Measurements from ENCODE around the gene LRRC49. TPM values are rescaled to one million over a fixed set of nuclear protein-coding genes. Genes with fewer than 3 reads are reported as not detected.
"Not testable (repeated sequence)": the region's sequence is repeated elsewhere in the genome, so short reads cannot be mapped to it uniquely, and the experiment has no call there.

Gene LRRC49
- total and polyA plus RNA-seq, 10 of the 15 experiments (the other 5 are each of a cell fraction or from before 2014, with no cell fraction given) = 1.4 to 3.7 (median 2.9) TPM

DNA sequence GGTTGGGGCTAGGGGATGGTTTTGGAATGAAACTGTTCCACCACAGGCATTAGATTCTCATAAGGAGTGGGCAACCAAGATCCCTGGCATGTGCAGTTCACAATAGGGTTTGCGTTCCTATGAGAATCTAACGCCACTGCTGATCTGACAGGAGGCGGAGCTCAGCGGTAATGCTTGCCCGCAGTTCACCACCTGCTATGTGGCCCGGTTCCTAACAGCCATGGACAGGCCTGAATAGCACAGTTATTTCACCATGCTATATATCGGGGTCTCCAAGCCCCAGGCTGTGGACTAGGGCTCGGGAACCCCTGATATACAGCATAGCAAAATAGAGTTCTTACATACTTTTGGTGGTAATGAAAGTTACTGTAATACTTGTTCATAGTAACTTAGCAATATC lies 122.7 kb downstream of the LRRC49 start:
- CTCF ChIA-PET = no interaction called here
- intact Hi-C loops (cut with micrococcal nuclease; ENCODE audit: unreplicated experiment) = no loop called here
- no peak for FAIRE-seq

DNA sequence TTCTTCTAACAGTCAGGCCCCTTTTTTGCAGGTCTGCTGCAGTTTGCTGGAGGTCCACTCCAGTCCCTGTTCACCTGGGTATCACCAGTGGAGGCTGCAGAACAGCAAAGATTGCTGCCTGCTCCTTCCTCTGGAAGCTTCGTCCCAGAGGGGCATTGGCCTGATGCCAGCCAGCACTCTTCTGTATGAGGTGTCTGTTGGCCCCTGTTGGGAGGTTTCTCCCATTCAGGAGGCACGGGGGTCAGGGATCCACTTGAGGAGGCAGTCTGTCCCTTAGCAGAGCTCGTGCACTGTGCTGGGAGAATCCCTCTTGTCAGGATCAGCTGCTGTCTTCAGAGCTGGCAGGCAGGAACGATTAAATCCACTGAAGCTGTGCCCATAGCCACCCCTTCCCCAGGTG lies 138.6 kb downstream of the LRRC49 start:
- H3K27ac ChIP-seq (ENCODE audit: control insufficient read depth, insufficient read depth); FAIRE-seq; intact Hi-C loops (cut with micrococcal nuclease; ENCODE audit: unreplicated experiment); ATAC-seq; H2AFZ ChIP-seq (ENCODE audit: control insufficient read depth, low read depth, low read length); H3K4me2 ChIP-seq (ENCODE audit: control insufficient read depth, insufficient read depth); H3K36me3 ChIP-seq (ENCODE audit: control insufficient read depth in 2 of 2, insufficient read depth in 2 of 2, low read length in 1 of 2); H3K4me3 ChIP-seq; in situ Hi-C loops (cut with MboI); H3K79me2 ChIP-seq (ENCODE audit: control insufficient read depth, insufficient read depth, low read length); DNase-seq (ENCODE audit: low read depth, low spot score); CTCF ChIA-PET; H4K20me1 ChIP-seq (ENCODE audit: control insufficient read depth, insufficient read depth); SMC1A ChIA-PET (ENCODE audit: uncharacterized antibody, unreplicated experiment); H3K27me3 ChIP-seq (replicated peaks in 1 of 2; ENCODE audit: control insufficient read depth in 2 of 2, insufficient read depth in 2 of 2, low read length in 1 of 2); H3K9me3 ChIP-seq (replicated peaks; ENCODE audit: control insufficient read depth, insufficient read depth, low read length); BruUV-seq (replicated peaks); RAD21 ChIA-PET (ENCODE audit: unreplicated experiment); POLR2A ChIA-PET; H3K4me1 ChIP-seq (ENCODE audit: control insufficient read depth, insufficient read depth, low read length); H3K9ac ChIP-seq (ENCODE audit: control insufficient read depth, insufficient read depth, low read length): not testable (repeated sequence)
- 0% methylated on average over 4 of the region's 4 CpGs for WGBS (ENCODE audit: insufficient coverage, insufficient replicate concordance, low lambda C conversion rate, missing lambda C conversion rate)

More for the DNA sequence above, 122.7 kb downstream of the LRRC49 start:
- Histone ChIP-seq H4K20me1 (ENCODE audit: control insufficient read depth, insufficient read depth) (no peaks in the 10 kb centered on the region), H3K9me3 (replicated peaks; ENCODE audit: control insufficient read depth, insufficient read depth, low read length) (no peaks in the 10 kb centered on the region), H3K79me2 (ENCODE audit: control insufficient read depth, insufficient read depth, low read length) (no peaks in the 10 kb centered on the region), H3K27me3 (replicated peaks in 1 of 2; ENCODE audit: control insufficient read depth in 2 of 2, insufficient read depth in 2 of 2, low read length in 1 of 2) (no peaks in the 10 kb centered on the region), H3K9ac (ENCODE audit: control insufficient read depth, insufficient read depth, low read length) (no peak overlapping the region), H3K4me2 (ENCODE audit: control insufficient read depth, insufficient read depth) (no peak overlapping the region), H3K27ac (ENCODE audit: control insufficient read depth, insufficient read depth) (no peak overlapping the region), H2AFZ (ENCODE audit: control insufficient read depth, low read depth, low read length) (no peak overlapping the region), H3K4me1 (ENCODE audit: control insufficient read depth, insufficient read depth, low read length) (no peaks in the 10 kb centered on the region), H3K4me3 (no peak overlapping the region), H3K36me3 (ENCODE audit: control insufficient read depth in 2 of 2, insufficient read depth in 2 of 2, low read length in 1 of 2) (no peaks in the 10 kb centered on the region)
- TF ChIP-seq SMAD1 (IDR thresholded peaks at IDR 0.05; ENCODE audit: low read depth, partially characterized antibody) (no peak), SPI1 (IDR thresholded peaks at IDR 0.05; ENCODE audit: borderline replicate concordance, insufficient read depth, low read depth, low read length) (no peak), ZNF384 (IDR thresholded peaks at IDR 0.05; ENCODE audit: borderline replicate concordance, low read depth, low read length) (no peak), NFIC (IDR thresholded peaks at IDR 0.05; ENCODE audit: low read depth, low read length) (no peak), EZH2 (IDR thresholded peaks at IDR 0.05; ENCODE audit: borderline replicate concordance, control insufficient read depth, low read depth, low read length) (no peak), LARP7 (IDR thresholded peaks at IDR 0.05) (no peak), WRNIP1 (IDR thresholded peaks at IDR 0.05; ENCODE audit: borderline replicate concordance, low read depth, low read length) (no peak), DPF2 (IDR thresholded peaks at IDR 0.05) (no peak), BACH1 (IDR thresholded peaks at IDR 0.05; ENCODE audit: borderline replicate concordance) (no peak), CREB1 (IDR thresholded peaks at IDR 0.05; ENCODE audit: low read depth) (no peak)
- TF ChIP-seq, protein P1, sequence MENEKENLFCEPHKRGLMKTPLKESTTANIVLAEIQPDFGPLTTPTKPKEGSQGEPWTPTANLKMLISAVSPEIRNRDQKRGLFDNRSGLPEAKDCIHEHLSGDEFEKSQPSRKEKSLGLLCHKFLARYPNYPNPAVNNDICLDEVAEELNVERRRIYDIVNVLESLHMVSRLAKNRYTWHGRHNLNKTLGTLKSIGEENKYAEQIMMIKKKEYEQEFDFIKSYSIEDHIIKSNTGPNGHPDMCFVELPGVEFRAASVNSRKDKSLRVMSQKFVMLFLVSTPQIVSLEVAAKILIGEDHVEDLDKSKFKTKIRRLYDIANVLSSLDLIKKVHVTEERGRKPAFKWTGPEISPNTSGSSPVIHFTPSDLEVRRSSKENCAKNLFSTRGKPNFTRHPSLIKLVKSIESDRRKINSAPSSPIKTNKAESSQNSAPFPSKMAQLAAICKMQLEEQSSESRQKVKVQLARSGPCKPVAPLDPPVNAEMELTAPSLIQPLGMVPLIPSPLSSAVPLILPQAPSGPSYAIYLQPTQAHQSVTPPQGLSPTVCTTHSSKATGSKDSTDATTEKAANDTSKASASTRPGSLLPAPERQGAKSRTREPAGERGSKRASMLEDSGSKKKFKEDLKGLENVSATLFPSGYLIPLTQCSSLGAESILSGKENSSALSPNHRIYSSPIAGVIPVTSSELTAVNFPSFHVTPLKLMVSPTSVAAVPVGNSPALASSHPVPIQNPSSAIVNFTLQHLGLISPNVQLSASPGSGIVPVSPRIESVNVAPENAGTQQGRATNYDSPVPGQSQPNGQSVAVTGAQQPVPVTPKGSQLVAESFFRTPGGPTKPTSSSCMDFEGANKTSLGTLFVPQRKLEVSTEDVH (IDR thresholded peaks at IDR 0.05; ENCODE audit: low read depth, partially characterized antibody) = no peak
- TF ChIP-seq, protein P2, sequence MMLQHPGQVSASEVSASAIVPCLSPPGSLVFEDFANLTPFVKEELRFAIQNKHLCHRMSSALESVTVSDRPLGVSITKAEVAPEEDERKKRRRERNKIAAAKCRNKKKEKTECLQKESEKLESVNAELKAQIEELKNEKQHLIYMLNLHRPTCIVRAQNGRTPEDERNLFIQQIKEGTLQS (IDR thresholded peaks at IDR 0.05; ENCODE audit: borderline replicate concordance, extremely low read depth, low read depth, low read length) = no peak
- TF ChIP-seq, protein P3, sequence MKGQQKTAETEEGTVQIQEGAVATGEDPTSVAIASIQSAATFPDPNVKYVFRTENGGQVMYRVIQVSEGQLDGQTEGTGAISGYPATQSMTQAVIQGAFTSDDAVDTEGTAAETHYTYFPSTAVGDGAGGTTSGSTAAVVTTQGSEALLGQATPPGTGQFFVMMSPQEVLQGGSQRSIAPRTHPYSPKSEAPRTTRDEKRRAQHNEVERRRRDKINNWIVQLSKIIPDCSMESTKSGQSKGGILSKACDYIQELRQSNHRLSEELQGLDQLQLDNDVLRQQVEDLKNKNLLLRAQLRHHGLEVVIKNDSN (IDR thresholded peaks at IDR 0.05; ENCODE audit: borderline replicate concordance, extremely low read length, insufficient read depth, low read depth, low read length) = no peak
- TF ChIP-seq, protein P4, sequence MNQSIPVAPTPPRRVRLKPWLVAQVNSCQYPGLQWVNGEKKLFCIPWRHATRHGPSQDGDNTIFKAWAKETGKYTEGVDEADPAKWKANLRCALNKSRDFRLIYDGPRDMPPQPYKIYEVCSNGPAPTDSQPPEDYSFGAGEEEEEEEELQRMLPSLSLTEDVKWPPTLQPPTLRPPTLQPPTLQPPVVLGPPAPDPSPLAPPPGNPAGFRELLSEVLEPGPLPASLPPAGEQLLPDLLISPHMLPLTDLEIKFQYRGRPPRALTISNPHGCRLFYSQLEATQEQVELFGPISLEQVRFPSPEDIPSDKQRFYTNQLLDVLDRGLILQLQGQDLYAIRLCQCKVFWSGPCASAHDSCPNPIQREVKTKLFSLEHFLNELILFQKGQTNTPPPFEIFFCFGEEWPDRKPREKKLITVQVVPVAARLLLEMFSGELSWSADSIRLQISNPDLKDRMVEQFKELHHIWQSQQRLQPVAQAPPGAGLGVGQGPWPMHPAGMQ (IDR thresholded peaks at IDR 0.05; ENCODE audit: borderline replicate concordance) = no peak
- ChIA-PET SMC1A (ENCODE audit: uncharacterized antibody, unreplicated experiment) (no interaction called here), POLR2A (no interaction called here), RAD21 (ENCODE audit: unreplicated experiment) (no interaction called here)
- in situ Hi-C loops (cut with MboI) = no loop called here
- 82% methylated on average over 8 of the region's 8 CpGs for WGBS (ENCODE audit: insufficient coverage, insufficient replicate concordance, low lambda C conversion rate, missing lambda C conversion rate)
- ATAC-seq = no peak
- no peak for DNase-seq (ENCODE audit: low read depth, low spot score)
- BruUV-seq (replicated peaks) = no TSS peak

Data from GM12878 (cell line).